Measurements from ENCODE around the gene TACC2.

TACC2 gene

GRCh38 chr10:122249303-122249850, 260.4 kb downstream of the TACC2 start:
- FAIRE-seq: no peak
- no peak for TF ChIP-seq POLR2A (IDR thresholded peaks at IDR 0.05; ENCODE audit: low read depth, low read length)
- no peak for DNase-seq (ENCODE audit: insufficient read length, low spot score)

- TF ChIP-seq POLR2A (IDR thresholded peaks at IDR 0.05; ENCODE audit: low read depth, low read length): no peak
- FAIRE-seq (no peak), DNase-seq (ENCODE audit: insufficient read length, low spot score) (no peak)
These were observed 261.2 kb downstream of the TACC2 start for GRCh38 chr10:122249991-122250750.

- DNase-seq (ENCODE audit: insufficient read length, low spot score): no peak
- TF ChIP-seq POLR2A (IDR thresholded peaks at IDR 0.05; ENCODE audit: low read depth, low read length): no peak
- no peak for FAIRE-seq
These were observed 262.7 kb downstream of the TACC2 start for GRCh38 chr10:122251459-122252255.

- no peak for TF ChIP-seq POLR2A (IDR thresholded peaks at IDR 0.05; ENCODE audit: low read depth, low read length)
- no peak for FAIRE-seq
- DNase-seq (ENCODE audit: insufficient read length, low spot score): no peak
These were observed 263.8 kb downstream of the TACC2 start for GRCh38 chr10:122252805-122253204.

- no peak for FAIRE-seq
- TF ChIP-seq POLR2A (IDR thresholded peaks at IDR 0.05; ENCODE audit: low read depth, low read length): no peak
- DNase-seq (ENCODE audit: insufficient read length, low spot score): no peak
These were observed 264.6 kb downstream of the TACC2 start for GRCh38 chr10:122253605-122254004.

- no peak for FAIRE-seq
- no peak for TF ChIP-seq POLR2A (IDR thresholded peaks at IDR 0.05; ENCODE audit: low read depth, low read length)
- no peak for DNase-seq (ENCODE audit: insufficient read length, low spot score)
These were observed 265.9 kb downstream of the TACC2 start for GRCh38 chr10:122254831-122255230.

GRCh38 chr10:122255509-122256301, 266.7 kb downstream of the TACC2 start:
- FAIRE-seq (no peak), DNase-seq (ENCODE audit: insufficient read length, low spot score) (no peak)
- no peak for TF ChIP-seq POLR2A (IDR thresholded peaks at IDR 0.05; ENCODE audit: low read depth, low read length)

- FAIRE-seq (no peak), DNase-seq (ENCODE audit: insufficient read length, low spot score) (no peak)
- TF ChIP-seq POLR2A (IDR thresholded peaks at IDR 0.05; ENCODE audit: low read depth, low read length): no peak
These were observed 268.1 kb downstream of the TACC2 start for GRCh38 chr10:122257041-122257440.

- DNase-seq (ENCODE audit: insufficient read length, low spot score) (no peak), FAIRE-seq (no peak)
- no peak for TF ChIP-seq POLR2A (IDR thresholded peaks at IDR 0.05; ENCODE audit: low read depth, low read length)
These were observed 269.4 kb downstream of the TACC2 start for GRCh38 chr10:122258136-122259074.

GRCh38 chr10:122259075-122259466, 270.1 kb downstream of the TACC2 start:
- DNase-seq (ENCODE audit: insufficient read length, low spot score): no peak
- no peak for FAIRE-seq
- TF ChIP-seq POLR2A (IDR thresholded peaks at IDR 0.05; ENCODE audit: low read depth, low read length): no peak

GRCh38 chr10:122261584-122261983, 272.6 kb downstream of the TACC2 start:
- TF ChIP-seq POLR2A (IDR thresholded peaks at IDR 0.05; ENCODE audit: low read depth, low read length): no peak
- no peak for FAIRE-seq
- no peak for DNase-seq (ENCODE audit: insufficient read length, low spot score)

- FAIRE-seq: no peak
- no peak for TF ChIP-seq POLR2A (IDR thresholded peaks at IDR 0.05; ENCODE audit: low read depth, low read length)
- no peak for DNase-seq (ENCODE audit: insufficient read length, low spot score)
These were observed 275.0 kb downstream of the TACC2 start for GRCh38 chr10:122263971-122264370.

GRCh38 chr10:122264436-122264835, 275.5 kb downstream of the TACC2 start:
- FAIRE-seq: no peak
- DNase-seq (ENCODE audit: insufficient read length, low spot score): no peak
- TF ChIP-seq POLR2A (IDR thresholded peaks at IDR 0.05; ENCODE audit: low read depth, low read length): no peak

Data from H54 (cell line).